Skin of body (tissue), 2 donors: ENCODE measurements around the gene GALNT17. TPM values are rescaled to one million over a fixed set of nuclear protein-coding genes. Genes with fewer than 3 reads are reported as not detected.

ENCODE experiments used
- DNase-seq: peaks from one replicate; lab custom pipeline; 2025; lab: John Stamatoyannopoulos, UW
- total RNA-seq: library from RNA; depleted of rRNA; stranded (reverse); fragments of >200 nt; gene quantifications from one replicate; pipeline ENCODE4 v1.2.3, GENCODE V29; 2014

GALNT17 gene
- total RNA-seq, 1 donor from 2014 or later, result 6.3 TPM

GRCh38 chr7:71682841-71683781 lies 551.2 kb downstream of the GALNT17 start:
- DNase-seq, result peak; percentile 27

- DNase-seq, result no peak
These were observed 555.3 kb downstream of the GALNT17 start for GRCh38 chr7:71687286-71687685.

- no peak for DNase-seq
These were observed 556.1 kb downstream of the GALNT17 start for GRCh38 chr7:71687831-71688599.

GRCh38 chr7:71691538-71691937 lies 559.6 kb downstream of the GALNT17 start:
- DNase-seq, result no peak

- no peak for DNase-seq
These were observed 562.7 kb downstream of the GALNT17 start for GRCh38 chr7:71694665-71695064.

GRCh38 chr7:71695186-71695585 lies 563.2 kb downstream of the GALNT17 start:
- no peak for DNase-seq

- DNase-seq, result no peak
These were observed 564.6 kb downstream of the GALNT17 start for GRCh38 chr7:71696511-71696910.

- DNase-seq, result no peak
These were observed 565.5 kb downstream of the GALNT17 start for GRCh38 chr7:71697400-71697799.

GRCh38 chr7:71705217-71705616 lies 573.3 kb downstream of the GALNT17 start:
- DNase-seq, result no peak

GRCh38 chr7:71705901-71706596 lies 574.1 kb downstream of the GALNT17 start:
- DNase-seq, result no peak

GRCh38 chr7:71706597-71706975 lies 574.6 kb downstream of the GALNT17 start:
- no peak for DNase-seq

GRCh38 chr7:71707041-71707440 lies 575.1 kb downstream of the GALNT17 start:
- no peak for DNase-seq

- DNase-seq, result no peak
These were observed 576.8 kb downstream of the GALNT17 start for GRCh38 chr7:71708710-71709109.

GRCh38 chr7:71710442-71710841 lies 578.5 kb downstream of the GALNT17 start:
- no peak for DNase-seq

- no peak for DNase-seq
These were observed 580.8 kb downstream of the GALNT17 start for GRCh38 chr7:71712653-71713180.

GRCh38 chr7:71716690-71717089 lies 584.7 kb downstream of the GALNT17 start:
- no peak for DNase-seq

- DNase-seq, result no peak
These were observed 586.6 kb downstream of the GALNT17 start for GRCh38 chr7:71718563-71718962.

- no peak for DNase-seq
These were observed 589.8 kb downstream of the GALNT17 start for GRCh38 chr7:71721742-71722141.

GRCh38 chr7:71723859-71724258 lies 591.9 kb downstream of the GALNT17 start:
- no peak for DNase-seq

GRCh38 chr7:71727347-71727746 lies 595.4 kb downstream of the GALNT17 start:
- no peak for DNase-seq

- DNase-seq, result no peak
These were observed 599.8 kb downstream of the GALNT17 start for GRCh38 chr7:71731740-71732139.
